ENCODE measurements around the gene TNPO1. TPM values are rescaled to one million over a fixed set of nuclear protein-coding genes. Genes with fewer than 3 reads are reported as not detected.
A peak's percentile ranks its signal among the peaks of the same experiment; 100 is the strongest.

The TNPO1 gene
- total and polyA plus RNA-seq, 12 donors = 5.3 to 78.0 (median 67.5) TPM

- H3K36me3 ChIP-seq = peaks cover 0 to 43% (median 0%) of the 10 kb centered on the region in 9 donors
- no peak for TF ChIP-seq CTCF (IDR thresholded peaks at IDR 0.05)
- ATAC-seq (no peak), DNase-seq (no peak)
- no peaks in the 10 kb centered on the region for H3K27me3 ChIP-seq
- H3K9me3 ChIP-seq = no peaks in the 10 kb centered on the region
- H3K27ac ChIP-seq = peak overlapping the region in 2 of 10 donors; percentile 93 to 95
- intact Hi-C loops (cut with DNase I) = loop anchor here in 2 of 10 donors (5.0 kb wide), 1 partner anchor 33 kb away; the partner anchor contains the start of gene TNPO1 (in 2 of the 2)
- WGBS, 2 donors = 66% methylated on average over 2 of the region's 2 CpGs
- peak overlapping the region in 6 of 10 donors; percentile 74 to 92 (median 80) for H3K4me3 ChIP-seq
- H3K4me1 ChIP-seq = peaks cover 0 to 77% (median 55%) of the 10 kb centered on the region in 9 donors
Observed at GRCh38 chr5:72850113-72850512, 33.7 kb downstream of the TNPO1 start.

- Histone ChIP-seq H3K27ac (no peak overlapping the region), H3K4me3 (no peak overlapping the region), H3K27me3 (no peaks in the 10 kb centered on the region), H3K9me3 (no peaks in the 10 kb centered on the region), H3K4me1 (peaks cover 0 to 64% (median 58%) of the 10 kb centered on the region in 9 donors), H3K36me3 (peaks cover 0 to 65% (median 13%) of the 10 kb centered on the region in 9 donors)
- no peak for TF ChIP-seq CTCF (IDR thresholded peaks at IDR 0.05)
- ATAC-seq (no peak), DNase-seq (no peak)
- WGBS, 2 donors = 92 to 96% methylated on average over 4 of the region's 4 CpGs
- intact Hi-C loops (cut with DNase I) = loop anchor here in 2 of 10 donors (5.0 kb wide), 1 partner anchor 35 kb away; the partner anchor contains the start of gene TNPO1 (in 2 of the 2)
Observed at GRCh38 chr5:72852356-72852755, 35.9 kb downstream of the TNPO1 start.

DNA sequence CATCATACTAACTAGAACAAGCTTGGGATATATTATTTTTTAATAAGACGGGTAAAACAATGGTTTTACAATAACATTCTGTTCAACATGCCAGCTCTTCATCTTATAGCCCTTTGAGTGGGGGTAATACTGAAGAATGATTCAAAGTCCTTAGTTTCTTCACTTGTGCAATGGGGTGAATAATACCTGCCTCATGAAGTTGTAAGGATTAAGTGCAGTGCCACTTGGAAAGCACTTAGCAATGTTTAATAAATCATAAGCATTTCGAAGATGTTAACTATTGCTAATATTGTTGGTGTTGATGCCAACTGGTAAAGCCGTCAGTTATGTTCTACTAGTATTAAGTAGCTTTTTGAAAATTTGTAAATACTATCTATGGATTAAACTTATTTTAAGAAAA, 38.0 kb downstream of the TNPO1 start:
- no peak overlapping the region for H3K4me3 ChIP-seq
- intact Hi-C loops (cut with DNase I) = loop anchor here in 2 of 10 donors (5.0 kb wide), 1 partner anchor 37 kb away; the partner anchor contains the start of gene TNPO1 (in 2 of the 2)
- H3K27ac ChIP-seq = no peak overlapping the region
- TF ChIP-seq CTCF (IDR thresholded peaks at IDR 0.05) = no peak
- ATAC-seq = no peak
- peaks cover 0 to 70% (median 58%) of the 10 kb centered on the region in 9 donors for H3K4me1 ChIP-seq
- no peaks in the 10 kb centered on the region for H3K27me3 ChIP-seq
- no peak for DNase-seq
- no peaks in the 10 kb centered on the region for H3K9me3 ChIP-seq
- WGBS, 2 donors = 88% methylated on average over 3 of the region's 3 CpGs
- peaks cover 0 to 86% (median 15%) of the 10 kb centered on the region in 9 donors for H3K36me3 ChIP-seq

DNA sequence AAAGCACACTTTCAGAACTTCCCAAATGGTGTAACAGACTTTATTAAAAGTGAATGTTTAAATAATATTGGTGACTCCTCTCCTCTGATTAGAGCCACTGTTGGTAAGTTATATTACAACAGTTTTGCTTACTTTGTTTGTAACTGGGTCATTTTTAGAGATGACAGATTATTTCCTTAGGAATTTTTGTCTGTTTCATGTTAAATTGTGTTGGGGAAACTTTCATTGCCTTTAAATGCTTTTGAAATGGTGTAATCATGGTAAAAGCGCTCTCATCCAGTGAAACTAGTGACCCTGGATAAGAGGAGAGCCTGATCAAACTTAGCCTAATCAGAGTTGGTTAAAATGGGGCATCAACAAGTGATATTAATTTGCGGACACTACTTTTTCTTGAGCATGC, 39.4 kb downstream of the TNPO1 start:
- no peak for ATAC-seq
- no peaks in the 10 kb centered on the region for H3K27me3 ChIP-seq
- peaks cover 2 to 70% (median 58%) of the 10 kb centered on the region in 9 donors for H3K4me1 ChIP-seq
- H3K27ac ChIP-seq = no peak overlapping the region
- intact Hi-C loops (cut with DNase I) = no loop called here
- 97 to 98% methylated on average over 2 of the region's 2 CpGs for WGBS, 2 donors
- H3K9me3 ChIP-seq = no peaks in the 10 kb centered on the region
- H3K4me3 ChIP-seq = no peak overlapping the region
- peaks cover 0 to 96% (median 15%) of the 10 kb centered on the region in 9 donors for H3K36me3 ChIP-seq
- no peak for TF ChIP-seq CTCF (IDR thresholded peaks at IDR 0.05)
- no peak for DNase-seq

All from heart right ventricle (tissue), 16 donors.